T-cell (primary cell): Measurements from ENCODE around the gene FHIP1A. TPM values are rescaled to one million over a fixed set of nuclear protein-coding genes. Genes with fewer than 3 reads are reported as not detected.

Experiments used
- ATAC-seq, 4 experiments: fragments of 200-7000 bp in 3 of 4; fragments of 150-1000 bp in 1 of 4; cut with Tn5 transposase; replicated peaks in 1 of 4; 1 replicate in 3 of 4; 2 replicates in 1 of 4; pipeline ENCODE4 v1.10.0; 2021; ENCODE audit warnings: moderate library complexity in 3 of 4, mild to moderate bottlenecking in 2 of 4, moderate number of reproducible peaks in 1 of 4
- CTCF ChIA-PET, 2 donors: fragments of 300-600 bp; sonication (Branson Sonifier 250); formaldehyde crosslinking; loops; one replicate each; lab custom pipeline; 2022; ENCODE audit warnings: antibody characterized with exemption in 2 of 2; lab: Charles Lee
- POLR2A ChIA-PET, 2 donors: fragments of 300-600 bp; sonication (Branson Sonifier 250); formaldehyde crosslinking; loops; one replicate each; lab custom pipeline; 2022; ENCODE audit warnings: antibody characterized with exemption in 2 of 2; lab: Charles Lee
- DNase-seq, 35 experiments: peaks; one replicate each; pipeline versions ENCODE4 v3.0.0 to v3.0.0-alpha.2; 2013 to 2023
- H3K27ac ChIP-seq: one replicate; pipeline ENCODE4 v1.5.1; 2013; ENCODE audit warnings: low read length
- H3K27me3 ChIP-seq, 2 experiments: replicated peaks in 1 of 2; 1 replicate in 1 of 2; 2 replicates in 1 of 2; pipeline versions ENCODE4 v1.6.1 to v1.7.0; 2013; ENCODE audit warnings: low read length in 1 of 2, mixed read lengths in 1 of 2; ENCODE audit not compliant: control insufficient read depth in 2 of 2, insufficient read depth in 2 of 2; ENCODE audit errors: extremely low read depth in 1 of 2
- H3K36me3 ChIP-seq, 2 donors: 1 replicate in 1 of 2; 2 replicates in 1 of 2; pipeline versions ENCODE4 v1.6.1 to v1.7.0; 2013; ENCODE audit warnings: low read length in 1 of 2; ENCODE audit not compliant: control insufficient read depth in 2 of 2, insufficient read depth in 1 of 2; ENCODE audit errors: extremely low read depth in 1 of 2
- H3K4me1 ChIP-seq, 2 experiments: 1 replicate in 1 of 2; 2 replicates in 1 of 2; pipeline versions ENCODE4 v1.6.1 to v1.7.0; 2013; ENCODE audit warnings: low read length in 2 of 2, mixed read lengths in 1 of 2; ENCODE audit not compliant: insufficient read depth in 2 of 2, control insufficient read depth in 1 of 2; ENCODE audit errors: extremely low read depth in 1 of 2
- H3K4me3 ChIP-seq, 2 donors: 1 replicate in 1 of 2; 2 replicates in 1 of 2; pipeline versions ENCODE4 v1.5.1 to v1.7.0; 2013; ENCODE audit warnings: mild to moderate bottlenecking in 2 of 2, low read length in 1 of 2, moderate library complexity in 1 of 2; ENCODE audit not compliant: control insufficient read depth in 1 of 2; ENCODE audit errors: extremely low read depth in 1 of 2
- H3K9me3 ChIP-seq: 2 replicates; pipeline ENCODE4 v1.7.0; 2013
- H3K27ac Mint-ChIP-seq, 2 donors: one replicate each; pipeline ENCODE4 v1.8.0; 2020 to 2021; ENCODE audit warnings: mild to moderate bottlenecking in 2 of 2, mixed read lengths in 2 of 2
- H3K27me3 Mint-ChIP-seq, 2 donors: one replicate each; pipeline ENCODE4 v1.8.0; 2021 to 2022; ENCODE audit warnings: mixed read lengths in 2 of 2
- H3K36me3 Mint-ChIP-seq: one replicate; pipeline ENCODE4 v1.8.0; 2021; ENCODE audit warnings: mixed read lengths
- H3K4me1 Mint-ChIP-seq, 3 donors: one replicate each; pipeline ENCODE4 v1.8.0; 2020 to 2022; ENCODE audit warnings: mixed read lengths in 3 of 3, mild to moderate bottlenecking in 1 of 3
- H3K4me3 Mint-ChIP-seq, 3 donors: one replicate each; pipeline ENCODE4 v1.8.0; 2020 to 2022; ENCODE audit warnings: mild to moderate bottlenecking in 3 of 3, mixed read lengths in 3 of 3, moderate library complexity in 3 of 3
- H3K9me3 Mint-ChIP-seq, 3 donors: one replicate each; pipeline ENCODE4 v1.8.0; 2020 to 2022; ENCODE audit warnings: mixed read lengths in 3 of 3
- WGBS: methylation state at CpG from one replicate; pipeline ENCODE4 v1.1.5; 2013; ENCODE audit warnings: missing lambda C conversion rate; ENCODE audit not compliant: insufficient coverage; 5-methylcytosine and 5-hydroxymethylcytosine counted together
- total RNA-seq, 35 experiments: library from RNA in 6 of 35; stranded (reverse) in 6 of 35; fragments of 120-200 nt in 1 of 35; gene quantifications; one replicate each; pipeline versions ENCODE4 v1.2.1 to v1.2.4 and lab custom pipeline; 2013 to 2026

FHIP1A gene
- total RNA-seq (1 to 10 TPM; 1.1 to 2.7 (median 1.6) TPM), total RNA-seq (lab: John Stamatoyannopoulos, UW) (0.48 to 9.8 (median 3.4) reads per million in 29 experiments)
- 0.72 TPM for total RNA-seq (2013)

GRCh38 chr4:151408630-151409469, at the start of gene FHIP1A:
FHIP1A (plus strand) TSS chr4:151409176; CDS start chr4:151566260, 157,084 bp downstream.
- CTCF ChIA-PET, result no interaction called here
- Mint-ChIP-seq H3K27ac (no peak within 1 kb of the TSS), H3K4me3 (peak within 1 kb of the TSS; percentile 88 to 92 (median 90)), H3K4me1 (peaks cover 23 to 26% (median 25%) of the 10 kb centered on the region in 3 donors), H3K27me3 (peaks cover 0 to 12% of the 10 kb centered on the region in 2 donors), H3K9me3 (no peaks in the 10 kb centered on the region), H3K36me3 (no peaks in the 10 kb centered on the region)
- POLR2A ChIA-PET, result interaction anchor here in 1 of 2 donors (0.5 kb wide), 1 partner anchor 993 kb away, joined by 3 read pairs; no protein-coding TSS in a partner anchor
- WGBS, result under 1% methylated on average over 55 of the region's 84 CpGs
- Histone ChIP-seq H3K27me3 (peaks cover 0 to 32% of the 10 kb centered on the region in 2 experiments), H3K4me3 (peak within 1 kb of the TSS; percentile 56 to 92), H3K36me3 (no peaks in the 10 kb centered on the region), H3K27ac (no peak within 1 kb of the TSS), H3K9me3 (no peaks in the 10 kb centered on the region), H3K4me1 (peaks cover 10 to 28% of the 10 kb centered on the region in 2 experiments)
- ATAC-seq, result peak; percentile 94 to 98 (median 96)
- DNase-seq, result peak; percentile 59 to 86 (median 79)

- H3K4me1 Mint-ChIP-seq, result peaks cover 0 to 4% (median 3%) of the 10 kb centered on the region in 3 donors
- Histone ChIP-seq H3K4me3 (no peak overlapping the region), H3K27ac (no peak overlapping the region), H3K36me3 (no peaks in the 10 kb centered on the region), H3K9me3 (no peaks in the 10 kb centered on the region), H3K4me1 (no peaks in the 10 kb centered on the region), H3K27me3 (peaks cover 0 to 12% of the 10 kb centered on the region in 2 experiments)
- ATAC-seq, result no peak
- no peaks in the 10 kb centered on the region for H3K9me3 Mint-ChIP-seq
- H3K4me3 Mint-ChIP-seq, result no peak overlapping the region
- no peak for DNase-seq
- no peaks in the 10 kb centered on the region for H3K36me3 Mint-ChIP-seq
- POLR2A ChIA-PET, result no interaction called here
- H3K27ac Mint-ChIP-seq, result no peak overlapping the region
- CTCF ChIA-PET, result interaction anchor here in 1 of 2 donors (0.7 kb wide), 1 partner anchor 1768 kb away, joined by 6 read pairs; no protein-coding TSS in a partner anchor
- no CpG with 5 or more reads among the region's 4 CpGs for WGBS
- H3K27me3 Mint-ChIP-seq, result peaks cover 11 to 21% of the 10 kb centered on the region in 2 donors
Observed at GRCh38 chr4:151359576-151359975, 49.4 kb upstream of the FHIP1A start.

- H3K9me3 Mint-ChIP-seq, result no peaks in the 10 kb centered on the region
- H3K36me3 Mint-ChIP-seq, result no peaks in the 10 kb centered on the region
- Histone ChIP-seq H3K4me3 (no peak overlapping the region), H3K9me3 (no peaks in the 10 kb centered on the region), H3K4me1 (no peaks in the 10 kb centered on the region), H3K27me3 (peaks cover 0 to 8% of the 10 kb centered on the region in 2 experiments), H3K36me3 (no peaks in the 10 kb centered on the region), H3K27ac (no peak overlapping the region)
- no peak for DNase-seq
- no peak overlapping the region for H3K27ac Mint-ChIP-seq
- peaks cover 5 to 17% of the 10 kb centered on the region in 2 donors for H3K27me3 Mint-ChIP-seq
- ChIA-PET POLR2A (interaction anchor here in 1 of 2 donors (0.9 kb wide), 1 partner anchor 9 kb away, joined by 3 read pairs; no protein-coding TSS in a partner anchor), CTCF (interaction anchor here in 1 of 2 donors (0.6 kb wide), 1 partner anchor 978 kb away, joined by 6 read pairs; no protein-coding TSS in a partner anchor)
- H3K4me1 Mint-ChIP-seq, result peaks cover 0 to 4% (median 3%) of the 10 kb centered on the region in 3 donors
- 75% methylated on average over 1 of the region's 2 CpGs for WGBS
- H3K4me3 Mint-ChIP-seq, result no peak overlapping the region
- ATAC-seq, result no peak
Observed at GRCh38 chr4:151361126-151361525, 47.9 kb upstream of the FHIP1A start.

- ATAC-seq, result no peak
- H3K36me3 Mint-ChIP-seq, result no peaks in the 10 kb centered on the region
- no peak for DNase-seq
- H3K27me3 Mint-ChIP-seq, result peaks cover 4 to 17% of the 10 kb centered on the region in 2 donors
- peaks cover 0 to 4% (median 3%) of the 10 kb centered on the region in 3 donors for H3K4me1 Mint-ChIP-seq
- Histone ChIP-seq H3K4me3 (no peak overlapping the region), H3K9me3 (no peaks in the 10 kb centered on the region), H3K4me1 (no peaks in the 10 kb centered on the region), H3K27me3 (peaks cover 0 to 8% of the 10 kb centered on the region in 2 experiments), H3K36me3 (no peaks in the 10 kb centered on the region), H3K27ac (no peak overlapping the region)
- H3K9me3 Mint-ChIP-seq, result no peaks in the 10 kb centered on the region
- CTCF ChIA-PET, result no interaction called here
- H3K4me3 Mint-ChIP-seq, result no peak overlapping the region
- 93% methylated on average over 11 of the region's 13 CpGs for WGBS
- POLR2A ChIA-PET, result no interaction called here
- no peak overlapping the region for H3K27ac Mint-ChIP-seq
Observed at GRCh38 chr4:151361966-151362365, 47.0 kb upstream of the FHIP1A start.

- H3K4me1 ChIP-seq, result no peaks in the 10 kb centered on the region
- Mint-ChIP-seq H3K9me3 (no peaks in the 10 kb centered on the region), H3K27me3 (peaks cover 4 to 17% of the 10 kb centered on the region in 2 donors), H3K36me3 (no peaks in the 10 kb centered on the region), H3K4me1 (peaks cover 0 to 4% (median 3%) of the 10 kb centered on the region in 3 donors), H3K4me3 (no peak overlapping the region), H3K27ac (no peak overlapping the region)
- 59% methylated on average over 5 of the region's 14 CpGs for WGBS
- ChIA-PET CTCF (interaction anchor here in 1 of 2 donors (0.7 kb wide), 1 partner anchor 1671 kb away, joined by 5 read pairs; no protein-coding TSS in a partner anchor), POLR2A (no interaction called here)
- H3K27me3 ChIP-seq, result peaks cover 0 to 6% of the 10 kb centered on the region in 2 experiments
- no peaks in the 10 kb centered on the region for H3K9me3 ChIP-seq
- H3K36me3 ChIP-seq, result no peaks in the 10 kb centered on the region
- no peak overlapping the region for H3K4me3 ChIP-seq
- DNase-seq, result peak; percentile 46 to 84 (median 70)
- H3K27ac ChIP-seq, result no peak overlapping the region
- ATAC-seq, result peak; percentile 96 to 99 (median 98)
Observed at GRCh38 chr4:151362404-151363164, 46.4 kb upstream of the FHIP1A start.

GRCh38 chr4:151376540-151376939, 32.4 kb upstream of the FHIP1A start:
- no CpG with 5 or more reads among the region's 1 CpG for WGBS
- Histone ChIP-seq H3K9me3 (no peaks in the 10 kb centered on the region), H3K27me3 (no peaks in the 10 kb centered on the region), H3K4me3 (no peak overlapping the region), H3K27ac (no peak overlapping the region), H3K4me1 (no peaks in the 10 kb centered on the region), H3K36me3 (no peaks in the 10 kb centered on the region)
- DNase-seq, result no peak
- ChIA-PET CTCF (interaction anchor here in 1 of 2 donors (0.7 kb wide), 1 partner anchor 1683 kb away, joined by 3 read pairs; no protein-coding TSS in a partner anchor), POLR2A (no interaction called here)
- no peak overlapping the region for H3K4me3 Mint-ChIP-seq
- no peak overlapping the region for H3K27ac Mint-ChIP-seq
- H3K27me3 Mint-ChIP-seq, result peaks cover 17 to 22% of the 10 kb centered on the region in 2 donors
- ATAC-seq, result no peak
- peaks cover 0 to 6% (median 6%) of the 10 kb centered on the region in 3 donors for H3K9me3 Mint-ChIP-seq
- no peaks in the 10 kb centered on the region for H3K4me1 Mint-ChIP-seq
- no peaks in the 10 kb centered on the region for H3K36me3 Mint-ChIP-seq
